ENCODE data around the gene HERPUD1. TPM values are rescaled to one million over a fixed set of nuclear protein-coding genes. Genes with fewer than 3 reads are reported as not detected.
A peak's percentile ranks its signal among the peaks of the same experiment; 100 is the strongest.

The HERPUD1 gene
- total and polyA plus RNA-seq, 2 of the 13 experiments (the other 11 are each of a cell fraction or from before 2014, with no cell fraction given), result 96.2 to 323 TPM

DNA sequence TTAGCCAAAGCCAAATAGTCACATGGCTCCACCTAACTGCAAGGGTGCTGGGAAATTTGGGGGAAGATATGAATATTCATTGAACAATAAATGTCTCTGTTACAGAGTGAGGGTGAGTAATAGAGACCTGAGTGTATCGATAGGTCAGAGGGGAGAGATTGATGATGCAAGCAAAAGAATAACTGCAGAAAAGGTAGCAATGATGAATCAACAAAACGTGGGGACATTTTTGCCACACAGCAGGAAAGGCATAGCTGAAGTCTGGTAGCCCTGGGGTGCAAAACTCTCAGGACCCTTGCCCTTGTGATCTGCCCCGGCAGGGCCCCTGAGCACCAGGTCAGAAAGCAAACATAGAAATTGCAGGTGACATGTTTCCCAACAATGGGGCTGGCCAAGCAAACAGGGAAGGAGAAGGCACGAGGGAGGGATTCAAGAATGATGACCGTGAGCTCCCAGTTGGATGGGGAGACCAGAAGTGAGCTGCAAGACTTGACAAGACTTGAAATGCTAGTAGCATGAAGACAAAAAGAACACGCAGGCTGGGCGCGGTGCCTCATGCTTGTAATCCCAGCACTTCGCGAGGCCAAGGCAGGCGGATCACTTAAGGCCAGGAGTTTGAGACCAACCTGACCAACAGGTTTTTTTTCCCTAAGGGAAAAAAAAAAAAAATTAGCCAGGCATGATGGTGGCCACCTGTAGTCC, 12.7 kb upstream of the HERPUD1 start (continued):
- peak; percentile 87 for TF ChIP-seq ZNF747 (CRISPR knock-in tag; IDR thresholded peaks at IDR 0.05; ENCODE audit: borderline replicate concordance)
- TF ChIP-seq ZNF335 (CRISPR knock-in tag; IDR thresholded peaks at IDR 0.05), result peak; percentile 73
- TF ChIP-seq PRDM10 (CRISPR knock-in tag; IDR thresholded peaks at IDR 0.05; ENCODE audit: low read depth), result peak; percentile 76
- TF ChIP-seq KLF12 (CRISPR knock-in tag; IDR thresholded peaks at IDR 0.05; ENCODE audit: borderline replicate concordance), result no peak
- peak; percentile 67 for TF ChIP-seq ZNF205 (CRISPR knock-in tag; IDR thresholded peaks at IDR 0.05)
- TF ChIP-seq ZNF460 (CRISPR knock-in tag; IDR thresholded peaks at IDR 0.05; ENCODE audit: borderline replicate concordance), result peak; percentile 60; the same call in 1 of the 2 replicates
- TF ChIP-seq ZBTB38 (CRISPR knock-in tag; IDR thresholded peaks at IDR 0.05), result peak; percentile 66; the same call in 1 of the 2 replicates
- TF ChIP-seq ZFP1 (CRISPR knock-in tag; IDR thresholded peaks at IDR 0.05), result peak; percentile 80
- TF ChIP-seq GABPB1 (CRISPR knock-in tag; IDR thresholded peaks at IDR 0.05), result peak; percentile 48
- TF ChIP-seq TBX3 (IDR thresholded peaks at IDR 0.05; ENCODE audit: borderline replicate concordance), result 0 out of 2 replicates have a peak, but pooled peaks have one; percentile 62
- TF ChIP-seq ZSCAN29 (CRISPR knock-in tag; conservative IDR thresholded peaks at IDR 0.05), result no peak; the same call in 1 of the 2 replicates
- no peak for TF ChIP-seq ZNF674 (CRISPR knock-in tag; IDR thresholded peaks at IDR 0.05; ENCODE audit: low read depth)
- TF ChIP-seq HHEX (CRISPR knock-in tag; IDR thresholded peaks at IDR 0.05), result peak; percentile 65
- 0 out of 2 replicates have a peak, but pooled peaks have one; percentile 84 for TF ChIP-seq ZNF556 (CRISPR knock-in tag; IDR thresholded peaks at IDR 0.05; ENCODE audit: borderline replicate concordance)
- TF ChIP-seq MLX (CRISPR knock-in tag; IDR thresholded peaks at IDR 0.05), result peak; percentile 89
- no peak for TF ChIP-seq DNMT3B (CRISPR knock-in tag; conservative IDR thresholded peaks at IDR 0.05)
- TF ChIP-seq SP140L (CRISPR knock-in tag; IDR thresholded peaks at IDR 0.05; ENCODE audit: borderline replicate concordance), result peak; percentile 68; the same call in 1 of the 2 replicates
- peak; percentile 97 for TF ChIP-seq HDAC1 (CRISPR knock-in tag; IDR thresholded peaks at IDR 0.05)
- TF ChIP-seq NFKBIZ (CRISPR knock-in tag; IDR thresholded peaks at IDR 0.05), result 0 out of 2 replicates have a peak, but pooled peaks have one; percentile 22
- TF ChIP-seq, protein P1, sequence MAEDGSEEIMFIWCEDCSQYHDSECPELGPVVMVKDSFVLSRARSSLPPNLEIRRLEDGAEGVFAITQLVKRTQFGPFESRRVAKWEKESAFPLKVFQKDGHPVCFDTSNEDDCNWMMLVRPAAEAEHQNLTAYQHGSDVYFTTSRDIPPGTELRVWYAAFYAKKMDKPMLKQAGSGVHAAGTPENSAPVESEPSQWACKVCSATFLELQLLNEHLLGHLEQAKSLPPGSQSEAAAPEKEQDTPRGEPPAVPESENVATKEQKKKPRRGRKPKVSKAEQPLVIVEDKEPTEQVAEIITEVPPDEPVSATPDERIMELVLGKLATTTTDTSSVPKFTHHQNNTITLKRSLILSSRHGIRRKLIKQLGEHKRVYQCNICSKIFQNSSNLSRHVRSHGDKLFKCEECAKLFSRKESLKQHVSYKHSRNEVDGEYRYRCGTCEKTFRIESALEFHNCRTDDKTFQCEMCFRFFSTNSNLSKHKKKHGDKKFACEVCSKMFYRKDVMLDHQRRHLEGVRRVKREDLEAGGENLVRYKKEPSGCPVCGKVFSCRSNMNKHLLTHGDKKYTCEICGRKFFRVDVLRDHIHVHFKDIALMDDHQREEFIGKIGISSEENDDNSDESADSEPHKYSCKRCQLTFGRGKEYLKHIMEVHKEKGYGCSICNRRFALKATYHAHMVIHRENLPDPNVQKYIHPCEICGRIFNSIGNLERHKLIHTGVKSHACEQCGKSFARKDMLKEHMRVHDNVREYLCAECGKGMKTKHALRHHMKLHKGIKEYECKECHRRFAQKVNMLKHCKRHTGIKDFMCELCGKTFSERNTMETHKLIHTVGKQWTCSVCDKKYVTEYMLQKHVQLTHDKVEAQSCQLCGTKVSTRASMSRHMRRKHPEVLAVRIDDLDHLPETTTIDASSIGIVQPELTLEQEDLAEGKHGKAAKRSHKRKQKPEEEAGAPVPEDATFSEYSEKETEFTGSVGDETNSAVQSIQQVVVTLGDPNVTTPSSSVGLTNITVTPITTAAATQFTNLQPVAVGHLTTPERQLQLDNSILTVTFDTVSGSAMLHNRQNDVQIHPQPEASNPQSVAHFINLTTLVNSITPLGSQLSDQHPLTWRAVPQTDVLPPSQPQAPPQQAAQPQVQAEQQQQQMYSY (CRISPR knock-in tag; IDR thresholded peaks at IDR 0.05), result 0 out of 2 replicates have a peak, but pooled peaks have one; percentile 20
- TF ChIP-seq SKI (IDR thresholded peaks at IDR 0.05; ENCODE audit: partially characterized antibody), result peak; percentile 68
- TF ChIP-seq ZNF33A (CRISPR knock-in tag; IDR thresholded peaks at IDR 0.05; ENCODE audit: borderline replicate concordance), result peak; percentile 91; the same call in 1 of the 2 replicates
- peak; percentile 86 for TF ChIP-seq SAP130 (CRISPR knock-in tag; IDR thresholded peaks at IDR 0.05; ENCODE audit: low read depth)
